ENCODE results near the gene APOA1.
"Not testable (repeated sequence)": the region's sequence is repeated elsewhere in the genome, so short reads cannot be mapped to it uniquely, and the experiment has no call there.

APOA1 gene

GRCh38 chr11:116836632-116836991 is 810 bp downstream of the APOA1 start:
- no peak for TF ChIP-seq CTCF (conservative IDR thresholded peaks at IDR 0.05; ENCODE audit: control insufficient read depth, insufficient read depth, low read depth, low read length)
- H3K4me3 ChIP-seq (ENCODE audit: control insufficient read depth, low read depth, low read length), result no peak overlapping the region
- DNase-seq (ENCODE audit: low read depth), result no peak

- H3K4me3 ChIP-seq (ENCODE audit: control insufficient read depth, low read depth, low read length), result peak overlapping the region; percentile 27
- peak; percentile 93 for DNase-seq (ENCODE audit: low read depth)
- peak; percentile 64 for TF ChIP-seq CTCF (conservative IDR thresholded peaks at IDR 0.05; ENCODE audit: control insufficient read depth, insufficient read depth, low read depth, low read length)
Observed at GRCh38 chr11:116835791-116836631, 1.4 kb downstream of the APOA1 start.

- DNase-seq (ENCODE audit: low read depth), result peak; percentile 17
- peak overlapping the region; percentile 7 for H3K4me3 ChIP-seq (ENCODE audit: control insufficient read depth, low read depth, low read length)
- no peak for TF ChIP-seq CTCF (conservative IDR thresholded peaks at IDR 0.05; ENCODE audit: control insufficient read depth, insufficient read depth, low read depth, low read length)
Observed at GRCh38 chr11:116835042-116835772, 2.2 kb downstream of the APOA1 start.

GRCh38 chr11:116834535-116835041 is 2.8 kb downstream of the APOA1 start:
- DNase-seq (ENCODE audit: low read depth); H3K4me3 ChIP-seq (ENCODE audit: control insufficient read depth, low read depth, low read length): not testable (repeated sequence)

GRCh38 chr11:116833816-116834534 is 3.4 kb downstream of the APOA1 start:
- no peak overlapping the region for H3K4me3 ChIP-seq (ENCODE audit: control insufficient read depth, low read depth, low read length)
- no peak for TF ChIP-seq CTCF (conservative IDR thresholded peaks at IDR 0.05; ENCODE audit: control insufficient read depth, insufficient read depth, low read depth, low read length)
- DNase-seq (ENCODE audit: low read depth), result no peak

GRCh38 chr11:116833491-116833815 is 4.0 kb downstream of the APOA1 start:
- no peak for TF ChIP-seq CTCF (conservative IDR thresholded peaks at IDR 0.05; ENCODE audit: control insufficient read depth, insufficient read depth, low read depth, low read length)
- no peak for DNase-seq (ENCODE audit: low read depth)
- H3K4me3 ChIP-seq (ENCODE audit: control insufficient read depth, low read depth, low read length), result no peak overlapping the region

Measured in fibroblast of mammary gland (primary cell).